COR-L47 (cell line): ENCODE measurements around the gene SLC46A2.

Experiments used
- DNase-seq: peaks from one replicate; lab custom pipeline; 2025; lab: John Stamatoyannopoulos, UW

Gene SLC46A2

DNA sequence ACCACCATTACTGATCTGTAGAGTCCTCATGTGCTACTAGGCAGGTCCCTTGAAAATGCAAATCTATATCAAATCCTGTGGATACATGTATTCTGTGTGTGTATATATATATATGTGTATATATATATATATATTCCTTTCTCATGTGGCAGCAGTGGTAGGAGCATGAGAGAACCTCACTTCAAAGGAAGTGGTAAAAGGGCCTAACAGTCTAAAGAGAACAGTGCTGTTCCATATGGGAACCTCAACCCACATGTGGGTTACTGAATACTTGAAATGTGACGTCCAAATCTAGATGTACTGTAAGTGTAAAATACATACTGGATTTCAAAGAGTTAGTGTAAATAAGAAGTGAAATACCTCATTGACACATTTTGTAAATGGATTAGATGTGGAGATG lies 5.4 kb downstream of the SLC46A2 start:
- no peak for DNase-seq

DNA sequence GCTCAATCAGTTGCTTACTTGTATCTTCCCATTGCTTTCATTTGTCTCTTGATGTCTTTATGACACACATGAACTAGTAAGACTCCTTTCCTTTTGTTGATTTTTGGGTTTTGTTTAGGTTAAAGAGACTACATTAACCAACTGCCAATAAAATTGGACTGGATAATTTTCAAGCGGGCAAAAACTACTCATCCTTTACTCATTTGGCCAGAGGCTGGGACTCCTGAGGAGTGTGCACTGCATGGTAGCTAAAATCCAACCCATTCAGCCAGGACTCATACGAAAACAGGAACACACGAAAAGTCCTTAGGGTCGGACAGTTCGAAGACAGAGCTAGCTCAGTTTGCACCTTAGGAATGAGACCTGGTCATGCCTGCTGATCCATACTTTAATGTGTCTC lies 6.0 kb downstream of the SLC46A2 start:
- no peak for DNase-seq

DNA sequence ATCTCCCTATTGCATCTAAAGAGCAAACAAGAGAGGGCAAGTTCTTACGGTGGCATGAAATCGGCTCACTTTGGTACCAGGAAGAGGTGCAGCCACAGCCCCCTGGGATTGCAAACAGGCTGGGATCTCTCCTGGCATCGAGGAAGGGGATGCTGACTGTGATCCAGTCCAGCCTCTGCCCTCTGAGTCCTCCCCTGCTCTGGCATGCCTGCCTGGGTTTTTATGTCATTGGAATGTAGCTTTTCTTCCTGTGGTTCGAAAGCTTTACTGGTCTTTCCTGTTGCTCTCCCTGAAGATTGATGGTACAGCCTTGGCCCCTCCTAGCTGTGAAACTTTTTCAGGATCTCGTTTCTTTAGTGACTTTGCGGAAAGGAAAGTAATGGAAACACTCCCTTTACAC lies 6.6 kb downstream of the SLC46A2 start:
- no peak for DNase-seq

DNA sequence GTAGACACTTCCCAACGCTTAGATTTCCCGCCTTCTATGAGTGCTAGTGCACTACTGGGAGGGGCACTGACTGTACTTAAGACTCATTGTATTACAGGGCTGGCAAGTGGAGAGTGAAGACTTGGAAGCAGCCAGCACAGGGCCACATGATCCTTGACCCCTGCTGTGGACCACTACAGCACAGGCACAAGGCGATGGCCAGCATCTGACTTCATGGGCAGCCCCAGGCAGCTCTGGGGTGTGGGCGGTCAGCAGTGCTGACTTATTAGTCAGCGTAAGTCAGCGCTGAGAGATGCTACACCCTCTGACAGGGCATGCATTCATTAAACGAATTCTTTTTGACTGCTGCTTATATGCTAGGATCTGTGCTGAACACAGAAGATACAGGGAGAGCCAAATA lies 9.3 kb downstream of the SLC46A2 start:
- DNase-seq: no peak

DNA sequence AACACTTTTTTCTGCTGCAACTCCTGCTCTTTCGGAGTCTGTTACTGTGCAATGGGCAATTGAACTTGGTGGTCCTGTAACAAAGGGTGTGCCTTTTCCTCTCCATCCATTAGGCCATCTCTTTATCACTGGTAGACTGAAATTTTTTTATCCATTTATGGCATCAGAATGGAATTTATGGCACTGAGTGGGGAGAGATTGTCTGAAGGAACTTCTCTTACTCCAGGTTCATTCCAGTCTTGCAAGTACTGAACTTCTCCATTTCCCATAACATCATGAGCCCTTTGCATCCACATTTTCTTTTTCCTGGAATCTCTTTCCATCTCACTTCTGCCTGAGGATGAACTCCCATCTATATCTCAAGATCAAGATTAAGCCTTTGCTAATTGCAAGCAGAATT lies 10.0 kb downstream of the SLC46A2 start:
- no peak for DNase-seq

DNA sequence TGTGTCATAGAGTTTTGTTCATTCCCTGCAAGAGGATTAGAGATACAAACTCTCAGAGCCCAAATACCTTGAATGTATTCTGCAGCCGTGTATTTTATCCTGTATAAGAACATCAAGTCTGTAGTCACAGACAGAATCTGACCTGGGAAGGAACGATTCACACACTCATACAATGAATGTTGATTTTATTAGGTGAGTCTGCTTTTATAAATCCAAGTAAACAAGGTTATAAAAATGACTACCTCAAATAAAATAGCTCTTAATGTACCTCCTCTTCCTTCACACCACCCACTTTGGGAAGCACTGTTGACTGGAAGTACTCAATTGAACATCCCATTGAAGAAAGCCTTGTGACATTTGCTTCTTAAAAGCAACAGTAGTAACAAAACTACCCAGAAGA lies 11.9 kb downstream of the SLC46A2 start:
- no peak for DNase-seq

DNA sequence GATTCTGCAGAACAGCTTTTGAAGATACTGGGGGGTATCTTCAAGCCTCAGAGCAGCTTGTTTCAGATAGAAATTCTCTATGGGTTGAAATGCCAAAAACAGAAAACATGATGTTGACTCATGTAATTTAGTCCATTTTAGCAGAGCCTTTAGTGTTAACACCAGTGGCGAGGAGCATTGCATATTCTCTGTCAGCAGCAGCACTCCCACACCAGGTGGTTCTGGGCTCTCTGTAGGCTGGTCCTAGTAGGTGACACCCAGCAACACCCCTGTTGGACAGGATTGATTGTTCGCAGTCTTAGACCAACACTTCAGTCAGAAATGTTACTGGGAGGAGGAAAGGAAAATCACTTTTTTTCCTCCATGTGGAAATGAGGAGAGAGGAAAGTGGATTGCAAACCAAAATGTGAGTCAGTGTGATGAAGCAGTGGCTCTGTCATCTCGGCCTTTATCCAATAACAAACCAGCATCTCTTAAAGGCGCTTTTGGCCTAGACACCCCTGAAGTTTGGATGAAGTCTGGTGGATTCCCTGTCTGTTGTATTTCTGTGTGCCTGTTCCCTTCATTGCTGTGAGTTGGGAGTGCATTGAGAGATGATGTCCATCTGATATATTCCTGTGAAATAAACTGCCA lies 16.8 kb downstream of the SLC46A2 start:
- no peak for DNase-seq

DNA sequence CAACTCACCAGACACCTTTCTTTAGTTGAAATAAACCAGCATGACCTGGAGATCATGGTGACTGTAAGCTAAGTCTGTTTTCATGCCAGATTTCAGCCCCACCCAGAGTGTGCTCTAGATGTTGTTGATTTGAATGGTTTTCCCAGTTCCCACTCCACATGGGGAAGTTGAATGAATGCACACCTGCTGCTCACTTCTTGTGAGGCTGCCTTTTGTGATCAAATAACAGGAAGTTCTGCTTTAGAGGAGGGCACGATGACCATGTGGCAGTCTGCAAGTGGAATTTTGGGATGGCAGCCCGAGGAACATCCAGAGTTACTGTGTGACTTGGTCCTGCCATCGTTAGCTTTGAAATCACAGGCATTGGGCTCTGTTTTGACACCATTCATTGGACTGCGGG lies 18.7 kb downstream of the SLC46A2 start:
- no peak for DNase-seq

DNA sequence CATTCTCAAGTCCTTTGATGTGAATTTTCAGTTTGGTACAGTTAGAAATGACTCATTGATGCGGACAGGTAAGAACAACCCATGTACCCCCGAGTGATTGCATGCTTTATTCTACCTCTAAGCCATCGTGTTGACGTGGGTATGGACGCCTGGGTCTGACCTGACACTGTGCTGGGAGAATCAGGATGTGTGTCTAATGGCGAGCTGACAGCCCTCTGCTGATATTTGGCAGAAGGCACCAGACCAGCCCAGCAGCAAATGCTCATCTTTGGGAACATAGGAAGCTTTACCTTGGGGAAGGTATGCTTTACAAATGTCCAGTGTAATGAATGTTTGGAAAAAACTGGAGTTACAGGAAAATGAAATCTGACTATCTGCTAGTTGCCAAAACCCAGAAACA lies 20.1 kb downstream of the SLC46A2 start:
- DNase-seq: no peak

DNA sequence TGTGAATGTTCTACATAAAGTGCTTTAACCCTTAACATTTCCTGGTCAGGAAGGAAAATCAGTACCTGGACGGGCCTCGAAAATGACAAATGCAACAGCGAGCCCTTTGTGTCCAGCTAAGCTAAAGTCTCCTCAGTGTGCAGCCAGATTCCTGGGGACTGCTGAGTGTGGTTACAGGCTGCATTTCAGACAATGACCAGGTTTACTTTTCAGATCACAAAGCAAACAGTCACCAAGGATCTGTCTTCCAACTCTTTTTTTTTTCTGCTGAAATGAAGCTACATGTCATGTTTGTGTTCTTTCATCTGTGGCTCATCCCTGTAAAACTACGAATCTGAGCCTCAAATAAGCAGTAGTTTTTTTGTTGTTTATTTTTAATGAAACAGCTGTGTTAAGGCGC lies 20.8 kb downstream of the SLC46A2 start:
- no peak for DNase-seq

DNA sequence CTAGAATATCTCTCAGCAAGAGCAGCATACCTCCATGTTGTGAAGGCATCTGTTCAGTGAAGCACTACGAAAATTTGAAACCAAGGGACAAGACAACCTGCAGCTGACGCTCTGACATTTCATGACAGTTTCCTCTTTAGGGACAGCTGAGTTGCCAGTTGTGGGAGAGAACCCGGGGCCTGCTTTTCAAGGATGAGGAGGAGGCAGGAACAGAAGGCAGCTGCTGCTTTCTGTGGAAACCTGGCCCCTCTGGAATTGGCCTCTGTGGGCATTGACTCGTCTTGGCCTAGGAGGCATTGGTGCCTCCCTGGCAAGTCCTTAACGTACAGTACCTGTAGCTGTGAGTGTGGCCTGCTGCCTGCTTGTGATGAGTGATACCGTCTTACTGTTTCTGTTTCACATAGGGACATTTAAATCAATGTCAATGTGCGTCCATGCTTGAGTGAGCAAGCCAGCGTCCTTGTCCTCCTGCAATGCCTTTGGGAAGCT lies 21.6 kb downstream of the SLC46A2 start:
- DNase-seq: no peak

DNA sequence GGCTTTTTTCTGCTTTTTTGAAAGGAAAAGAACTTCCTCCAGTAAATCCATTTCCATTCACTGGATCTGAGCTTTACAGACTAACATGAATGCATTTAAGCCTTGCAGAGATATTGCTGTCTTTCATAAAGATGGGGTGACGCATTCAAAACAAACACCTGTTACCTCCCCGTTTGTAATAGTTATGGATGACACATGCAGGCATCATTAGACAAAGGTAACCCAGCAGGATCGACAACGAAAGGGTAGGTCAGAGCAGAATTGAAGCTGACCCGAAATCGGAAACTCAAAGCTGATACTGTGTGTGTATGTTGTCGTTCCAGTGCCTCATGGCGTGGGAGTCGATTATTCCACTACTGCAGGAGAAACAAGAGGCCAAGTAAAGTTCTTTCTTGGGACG lies 22.2 kb downstream of the SLC46A2 start:
- DNase-seq: no peak

DNA sequence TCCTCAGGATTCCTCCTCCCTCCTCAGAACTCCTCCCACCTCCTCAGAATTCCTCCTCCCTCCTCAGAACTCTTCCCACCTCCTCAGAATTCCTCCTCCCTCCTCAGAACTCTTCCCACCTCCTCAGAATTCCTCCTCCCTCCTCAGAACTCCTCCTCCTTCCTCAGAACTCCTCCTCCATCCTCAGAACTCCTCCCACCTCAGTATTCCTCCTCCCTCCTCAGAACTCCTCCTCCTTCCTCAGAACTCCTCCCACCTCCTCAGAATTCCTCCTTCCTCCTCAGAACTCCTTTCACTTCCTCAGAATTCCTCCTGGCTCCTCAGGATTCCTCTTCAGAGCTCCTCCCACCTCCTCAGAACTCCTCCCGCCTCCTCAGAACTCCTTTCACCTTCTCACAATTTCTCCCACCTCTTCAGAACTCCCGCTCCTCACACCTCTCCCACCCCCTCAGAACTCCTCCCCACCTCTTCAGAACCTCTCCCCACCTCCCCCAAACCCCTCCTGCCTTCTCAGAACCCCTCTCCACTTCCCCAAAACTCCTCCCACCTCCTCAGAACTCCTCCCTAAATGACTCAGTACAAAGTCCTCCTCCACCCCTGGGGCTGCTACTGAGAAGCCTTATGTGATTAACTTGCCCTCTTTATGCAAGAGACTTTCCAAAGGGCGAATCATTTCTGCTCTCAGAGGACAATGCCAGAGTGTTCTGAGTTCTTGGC lies 23.2 kb downstream of the SLC46A2 start:
- DNase-seq: no peak

DNA sequence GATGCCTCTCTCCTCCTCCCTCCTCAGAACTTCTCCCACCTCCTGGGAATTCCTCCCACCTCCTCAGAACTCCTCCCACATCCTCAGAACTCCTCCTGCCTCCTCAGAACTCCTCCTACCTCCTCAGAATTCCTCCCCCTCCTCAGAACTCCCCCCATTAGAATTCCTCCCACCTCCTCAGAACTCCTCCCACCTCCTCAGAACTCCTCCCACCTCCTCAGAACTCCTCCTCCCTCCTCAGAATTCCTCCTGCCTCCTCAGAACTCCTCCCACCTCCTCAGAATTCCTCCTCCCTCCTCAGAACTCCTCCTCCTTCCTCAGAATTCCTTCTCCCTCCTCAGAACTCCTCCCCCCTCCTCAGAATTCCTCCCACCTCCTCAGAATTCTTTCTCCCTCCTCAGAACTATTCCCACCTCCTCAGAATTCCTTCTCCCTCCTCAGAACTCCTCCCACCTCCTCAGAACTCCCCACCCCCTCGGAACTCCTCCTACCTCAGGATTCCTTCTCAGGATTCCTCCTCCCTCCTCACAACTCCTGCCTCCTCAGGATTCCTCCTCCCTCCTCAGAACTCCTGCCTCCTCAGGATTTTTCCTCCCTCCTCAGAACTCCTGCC lies 23.9 kb downstream of the SLC46A2 start:
- DNase-seq: no peak

DNA sequence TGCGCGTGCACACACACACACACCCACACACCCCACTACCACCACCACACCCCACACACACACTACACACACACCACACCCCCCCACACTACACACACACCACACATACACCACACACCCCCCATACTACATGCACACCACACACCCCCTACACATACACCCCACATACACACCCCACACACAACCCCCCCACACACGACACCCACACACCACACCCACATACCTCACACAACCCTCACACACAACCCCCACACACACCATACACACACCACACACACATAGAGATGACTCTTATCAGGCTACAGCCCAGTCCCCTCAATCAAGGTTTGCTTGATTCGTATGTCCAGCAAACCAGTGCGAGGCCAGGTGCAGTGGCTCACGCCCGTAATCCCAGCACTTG lies 25.7 kb downstream of the SLC46A2 start:
- no peak for DNase-seq

DNA sequence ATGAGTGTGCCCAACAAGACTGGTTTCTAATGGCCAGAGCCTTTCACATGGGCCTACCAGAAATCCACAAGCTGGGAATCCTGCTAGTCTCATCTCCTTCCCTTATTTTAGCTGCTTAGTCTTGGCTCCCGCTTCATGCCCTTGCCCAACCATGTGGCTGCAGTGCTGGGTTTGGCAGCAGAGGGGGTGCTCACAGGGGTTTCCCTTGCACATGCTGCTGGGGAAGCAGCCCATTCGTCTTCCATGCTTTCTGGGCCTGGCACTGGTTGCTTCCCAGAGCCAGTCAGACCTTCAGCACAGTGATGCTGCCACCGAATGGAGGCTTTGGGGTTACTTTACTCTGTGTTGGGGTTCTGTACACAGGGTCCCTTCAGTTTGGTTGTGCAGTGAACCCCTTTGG lies 26.3 kb downstream of the SLC46A2 start:
- DNase-seq: no peak

DNA sequence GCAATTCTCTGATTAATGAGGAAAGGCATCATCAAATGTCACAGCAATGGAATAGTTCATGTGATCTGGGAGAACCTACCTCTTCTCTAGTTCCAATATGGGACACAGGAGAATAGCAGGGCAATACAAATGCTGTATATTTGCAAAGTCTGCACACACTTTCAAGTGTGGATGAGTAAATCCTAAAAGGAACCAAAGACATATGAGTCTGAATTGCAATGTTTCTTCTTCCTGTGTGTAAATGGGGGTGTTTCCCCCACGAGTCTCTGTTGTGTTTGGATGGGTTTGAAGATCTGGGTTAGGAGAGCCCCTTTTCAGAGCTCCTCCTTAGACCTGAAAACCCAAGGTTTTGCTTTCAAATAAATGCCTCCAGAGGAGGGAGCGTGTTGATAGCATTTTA lies 26.9 kb downstream of the SLC46A2 start:
- no peak for DNase-seq

DNA sequence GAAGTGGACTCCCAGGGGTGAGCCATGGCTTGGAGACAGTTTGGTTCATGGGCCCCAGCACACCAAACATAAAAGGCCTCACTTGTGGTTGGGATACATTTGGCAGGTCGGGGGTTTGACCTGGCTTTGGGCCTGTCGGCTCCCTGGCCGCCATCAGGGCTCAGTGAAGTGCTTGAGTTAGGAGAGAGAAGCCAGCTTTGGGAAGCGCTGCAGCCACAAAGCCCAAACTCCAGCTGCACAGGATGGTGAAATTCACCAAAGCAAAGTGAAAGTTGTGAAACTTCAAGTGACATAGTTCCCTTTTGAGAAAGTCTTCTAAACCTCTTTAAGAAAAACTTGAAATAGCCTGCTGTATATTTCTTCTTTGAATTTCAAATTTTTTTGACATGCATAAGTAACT lies 27.5 kb downstream of the SLC46A2 start:
- DNase-seq: no peak

DNA sequence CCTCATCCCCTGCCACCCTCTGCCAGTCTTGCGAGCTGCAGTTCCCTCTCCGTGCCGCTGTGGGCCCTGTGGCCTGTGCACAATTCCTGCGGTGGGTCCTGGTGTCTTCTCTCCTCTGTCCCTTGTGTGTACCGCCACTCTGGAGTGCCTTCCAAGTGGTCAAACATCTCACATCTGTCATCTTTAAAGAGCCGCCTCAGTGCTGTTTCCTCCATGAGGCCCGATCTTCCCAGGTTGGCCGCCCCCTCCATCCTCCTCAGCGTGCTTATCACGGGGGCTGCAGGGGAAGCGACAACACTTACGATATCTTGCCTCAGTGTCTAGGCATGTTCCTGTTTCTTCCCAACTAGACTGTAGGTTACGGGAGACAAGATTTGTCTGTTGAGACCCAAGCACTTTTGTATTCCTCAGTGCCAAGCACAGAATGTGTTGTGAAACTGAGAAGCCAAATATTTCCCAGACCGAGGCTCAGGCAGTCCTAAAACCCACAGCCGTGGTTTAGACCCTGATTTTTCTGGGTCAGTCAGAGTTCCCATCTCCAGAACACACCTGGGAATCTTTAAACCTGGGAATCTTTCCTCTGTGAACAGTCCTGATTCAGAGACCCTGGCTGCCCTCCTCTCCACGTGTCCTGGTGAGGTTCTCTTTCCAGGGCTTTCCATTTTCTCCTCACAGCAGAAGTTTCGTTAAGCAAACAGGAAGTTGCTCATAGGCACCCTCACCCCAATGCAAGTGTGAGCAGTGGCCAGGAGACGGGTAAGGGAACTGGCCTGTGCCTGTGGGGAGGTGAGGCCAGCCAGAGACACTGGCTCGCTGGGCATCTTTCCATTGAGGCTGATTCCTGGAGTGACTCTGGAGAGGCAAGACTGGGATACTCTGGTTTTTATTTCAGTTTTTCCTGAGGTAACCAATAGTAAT lies 28.8 kb downstream of the SLC46A2 start:
- DNase-seq: no peak

DNA sequence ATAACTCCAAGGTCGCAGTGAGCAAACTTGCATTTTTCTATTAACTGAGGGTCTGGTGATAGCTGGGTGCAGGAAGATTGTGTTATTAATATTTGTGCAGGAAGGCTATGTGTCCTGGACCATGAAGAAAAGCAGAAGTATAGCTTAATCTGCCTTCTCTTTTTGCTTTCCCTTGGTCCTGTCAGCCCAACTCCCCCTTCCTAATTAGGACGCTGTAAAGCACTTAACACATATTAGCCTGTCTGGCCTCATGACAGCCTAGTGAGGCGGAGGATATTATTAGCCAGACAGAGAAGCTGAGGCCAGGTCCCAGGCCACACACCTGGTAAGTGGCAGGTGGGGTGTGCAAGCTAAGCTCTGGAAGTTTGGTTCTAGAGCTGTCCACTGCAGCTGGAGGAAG lies 29.5 kb downstream of the SLC46A2 start:
- no peak for DNase-seq

DNA sequence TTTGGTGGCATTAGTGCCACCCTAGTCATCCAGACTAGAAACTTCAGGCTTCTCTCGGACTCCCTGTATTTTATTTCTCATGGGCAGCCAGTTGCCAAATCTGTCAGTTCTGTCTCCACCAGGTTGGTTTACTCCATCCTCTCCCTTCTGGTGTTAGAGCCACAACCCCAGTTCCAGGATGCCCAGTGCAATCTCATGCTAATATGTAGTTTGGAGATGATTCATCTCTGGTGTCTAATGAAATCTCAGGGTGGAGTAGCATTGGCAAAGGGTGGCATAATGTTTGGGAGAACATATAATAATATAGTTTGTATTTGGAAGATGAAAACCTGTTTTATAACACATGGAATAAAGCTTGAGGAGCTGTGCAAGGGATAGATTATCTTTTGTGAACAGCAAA lies 30.2 kb downstream of the SLC46A2 start:
- DNase-seq: no peak

DNA sequence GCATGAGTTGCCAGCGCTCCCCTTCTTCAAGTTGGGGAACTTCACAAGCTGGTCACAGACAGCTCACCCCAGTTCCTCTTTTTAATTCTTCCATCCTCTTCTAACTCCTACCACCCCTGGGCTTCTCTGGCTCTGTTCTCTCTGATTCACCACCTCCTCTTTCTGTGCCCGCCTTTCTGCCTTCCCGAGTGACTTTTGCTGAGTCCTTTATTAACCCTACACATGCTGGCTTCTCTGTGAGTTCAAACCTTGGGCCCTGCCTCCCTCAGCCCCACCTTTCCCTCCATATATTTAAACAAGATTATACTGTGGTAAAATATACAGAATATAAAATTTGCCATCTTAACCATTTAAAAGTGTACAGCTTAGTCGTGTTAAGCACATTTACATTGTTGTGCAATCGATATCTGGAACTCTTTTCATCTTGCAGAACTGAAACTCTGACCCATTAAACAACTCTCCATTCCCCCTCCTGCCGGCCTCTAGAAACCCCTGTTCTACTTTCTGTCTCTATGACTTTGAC lies 32.0 kb downstream of the SLC46A2 start:
- no peak for DNase-seq
